Left cardiac atrium (tissue), 4 donors: ENCODE results near the gene FAM90A1. TPM values are rescaled to one million over a fixed set of nuclear protein-coding genes. Genes with fewer than 3 reads are reported as not detected.
"Not testable (repeated sequence)": the region's sequence is repeated elsewhere in the genome, so short reads cannot be mapped to it uniquely, and the experiment has no call there.

ENCODE experiments used
- ATAC-seq, 2 donors: fragments of 200-7000 bp; cut with Tn5 transposase; one replicate each; pipeline ENCODE4 v1.9.1; 2020; ENCODE audit warnings: mild to moderate bottlenecking in 2 of 2, moderate library complexity in 2 of 2
- DNase-seq: peaks from one replicate; pipeline ENCODE4 v3.0.0-alpha.2; 2020
- intact Hi-C, 2 donors: fragments of 100-400 bp; cut with DNase I; formaldehyde crosslinking; loops; one replicate each; pipeline versions ENCODE4 v1.14.1 to v1.15.1; 2022 to 2023
- total RNA-seq, 2 donors: library from RNA; stranded (reverse); fragmentation: NEBNext Ultra II Directional; extraction: Animal tissue kit (Norgen Biotek cat#: 25700); gene quantifications; one replicate each; pipeline ENCODE4 v1.2.1, GENCODE V29; 2021
- donor health status: DM: no; HTN: yes; CAD: no.
- donor health status: DM: no; HTN: yes; CAD: no; lungs with severe emphysema.
- donor health status: DM: yes; HTN: yes; CAD: no.
- donor health status: Dilated cardiomyopathy.

Gene FAM90A1
- total RNA-seq, 2 donors from 2014 or later = 0.16 to 0.62 TPM

GRCh38 chr12:8188088-8188487 is 39.3 kb downstream of the FAM90A1 start:
- intact Hi-C loops, ATAC-seq, DNase-seq: not testable (repeated sequence)

GRCh38 chr12:8184206-8184605 is 43.2 kb downstream of the FAM90A1 start:
- intact Hi-C loops, DNase-seq, ATAC-seq: not testable (repeated sequence)

- intact Hi-C loops, DNase-seq, ATAC-seq: not testable (repeated sequence)
Observed at GRCh38 chr12:8183346-8183745, 44.1 kb downstream of the FAM90A1 start.

GRCh38 chr12:8182923-8183322 is 44.5 kb downstream of the FAM90A1 start:
- DNase-seq, intact Hi-C loops, ATAC-seq: not testable (repeated sequence)

GRCh38 chr12:8181271-8181670 is 46.1 kb downstream of the FAM90A1 start:
- DNase-seq, intact Hi-C loops, ATAC-seq: not testable (repeated sequence)

GRCh38 chr12:8179989-8180585 is 47.3 kb downstream of the FAM90A1 start:
- DNase-seq (peak; percentile 87), ATAC-seq (peak; percentile 59 to 77)
- intact Hi-C loops = not testable (repeated sequence)

- intact Hi-C loops, ATAC-seq, DNase-seq: not testable (repeated sequence)
Observed at GRCh38 chr12:8172911-8173310, 54.5 kb downstream of the FAM90A1 start.

Other genes with a start within 250 kb of the FAM90A1 start
- 10 to 100 TPM; 18.9 to 19.5 TPM for gene FOXJ2, start 194.9 kb downstream of the FAM90A1 start, total RNA-seq
- gene C3AR1, start 161.3 kb downstream of the FAM90A1 start, total RNA-seq = 10 to 100 TPM; 10.4 to 22.0 TPM
- 10 to 100 TPM; 21.2 to 28.8 TPM for gene NECAP1, start 145.3 kb downstream of the FAM90A1 start, total RNA-seq
- gene CLEC4A, start 104.0 kb downstream of the FAM90A1 start, total RNA-seq = 1 to 10 TPM; 1.0 to 1.7 TPM
- not detected for gene ZNF705A, start 70.6 kb downstream of the FAM90A1 start, total RNA-seq
- gene CLEC6A, start 228.3 kb upstream of the FAM90A1 start, total RNA-seq = not detected